Measurements from ENCODE around the gene NPPA.

NPPA gene

GRCh38 chr1:11848373-11848700 lies 754 bp upstream of the NPPA start:
- H3K36me3 ChIP-seq = peaks cover 20% of the 10 kb centered on the region
- no peak for TF ChIP-seq Cebpa-rat (IDR thresholded peaks at IDR 0.05)
- H3K9me3 ChIP-seq = no peaks in the 10 kb centered on the region
- peak overlapping the region; percentile 68; the same call in 1 of the 2 replicates for H3K27ac ChIP-seq
- H3K9ac ChIP-seq = no peak overlapping the region
- no peaks in the 10 kb centered on the region for H3K27me3 ChIP-seq
- peaks cover 99% of the 10 kb centered on the region for H3K4me1 ChIP-seq
- H4K20me1 ChIP-seq = peaks cover 19% of the 10 kb centered on the region
- no peak overlapping the region for H3K4me3 ChIP-seq
- peak overlapping the region; percentile 67 for H3K4me2 ChIP-seq

- Histone ChIP-seq H3K9me3 (no peaks in the 10 kb centered on the region), H3K27me3 (no peaks in the 10 kb centered on the region), H3K4me1 (peaks cover 99% of the 10 kb centered on the region), H3K4me2 (peak overlapping the region; percentile 56), H3K9ac (no peak overlapping the region), H3K36me3 (peaks cover 20% of the 10 kb centered on the region), H4K20me1 (peaks cover 32% of the 10 kb centered on the region), H3K27ac (no peak overlapping the region), H3K4me3 (no peak overlapping the region)
- no peak for TF ChIP-seq Cebpa-rat (IDR thresholded peaks at IDR 0.05)
These were observed 1.8 kb downstream of the NPPA start for GRCh38 chr1:11845641-11846335.

- H4K20me1 ChIP-seq = peaks cover 36% of the 10 kb centered on the region
- no peaks in the 10 kb centered on the region for H3K9me3 ChIP-seq
- peaks cover 52% of the 10 kb centered on the region for H3K36me3 ChIP-seq
- H3K27ac ChIP-seq = peak overlapping the region; percentile 65
- H3K9ac ChIP-seq = peak overlapping the region; percentile 17; the same call in 1 of the 2 replicates
- peak overlapping the region; percentile 86 for H3K4me2 ChIP-seq
- peaks cover 80% of the 10 kb centered on the region for H3K4me1 ChIP-seq
- TF ChIP-seq Cebpa-rat (IDR thresholded peaks at IDR 0.05) = no peak
- peak overlapping the region; percentile 35 for H3K4me3 ChIP-seq
- H3K27me3 ChIP-seq = no peaks in the 10 kb centered on the region
These were observed 5.2 kb downstream of the NPPA start for GRCh38 chr1:11842154-11843041.

- no peaks in the 10 kb centered on the region for H3K9me3 ChIP-seq
- H3K27ac ChIP-seq = peak overlapping the region; percentile 65
- peak overlapping the region; percentile 32 for H3K4me3 ChIP-seq
- H3K4me1 ChIP-seq = peaks cover 71% of the 10 kb centered on the region
- H3K9ac ChIP-seq = peak overlapping the region; percentile 55; the same call in 1 of the 2 replicates
- H3K36me3 ChIP-seq = peaks cover 61% of the 10 kb centered on the region
- no peak for TF ChIP-seq Cebpa-rat (IDR thresholded peaks at IDR 0.05)
- H3K27me3 ChIP-seq = no peaks in the 10 kb centered on the region
- peaks cover 31% of the 10 kb centered on the region for H4K20me1 ChIP-seq
- peak overlapping the region; percentile 86 for H3K4me2 ChIP-seq
These were observed 6.1 kb downstream of the NPPA start for GRCh38 chr1:11841245-11842153.

- peaks cover 57% of the 10 kb centered on the region for H3K4me1 ChIP-seq
- no peak for TF ChIP-seq Cebpa-rat (IDR thresholded peaks at IDR 0.05)
- peak overlapping the region; percentile 86; the same call in 1 of the 2 replicates for H3K4me2 ChIP-seq
- no peak overlapping the region for H3K4me3 ChIP-seq
- H3K36me3 ChIP-seq = peaks cover 73% of the 10 kb centered on the region
- H3K9ac ChIP-seq = peak overlapping the region; percentile 55; the same call in 1 of the 2 replicates
- peaks cover 30% of the 10 kb centered on the region for H4K20me1 ChIP-seq
- 0 out of 2 replicates have a peak overlapping the region, but pooled peaks have one; percentile 9 for H3K27ac ChIP-seq
- no peaks in the 10 kb centered on the region for H3K9me3 ChIP-seq
- H3K27me3 ChIP-seq = no peaks in the 10 kb centered on the region
These were observed 7.6 kb downstream of the NPPA start for GRCh38 chr1:11839727-11840705.

- Histone ChIP-seq H3K27ac (no peak overlapping the region), H3K36me3 (peaks cover 73% of the 10 kb centered on the region), H3K4me3 (no peak overlapping the region), H3K9ac (no peak overlapping the region), H4K20me1 (peaks cover 23% of the 10 kb centered on the region), H3K4me2 (no peak overlapping the region), H3K4me1 (peaks cover 43% of the 10 kb centered on the region), H3K27me3 (no peaks in the 10 kb centered on the region), H3K9me3 (no peaks in the 10 kb centered on the region)
- TF ChIP-seq Cebpa-rat (IDR thresholded peaks at IDR 0.05) = no peak
These were observed 9.0 kb downstream of the NPPA start for GRCh38 chr1:11838349-11839272.

DNA sequence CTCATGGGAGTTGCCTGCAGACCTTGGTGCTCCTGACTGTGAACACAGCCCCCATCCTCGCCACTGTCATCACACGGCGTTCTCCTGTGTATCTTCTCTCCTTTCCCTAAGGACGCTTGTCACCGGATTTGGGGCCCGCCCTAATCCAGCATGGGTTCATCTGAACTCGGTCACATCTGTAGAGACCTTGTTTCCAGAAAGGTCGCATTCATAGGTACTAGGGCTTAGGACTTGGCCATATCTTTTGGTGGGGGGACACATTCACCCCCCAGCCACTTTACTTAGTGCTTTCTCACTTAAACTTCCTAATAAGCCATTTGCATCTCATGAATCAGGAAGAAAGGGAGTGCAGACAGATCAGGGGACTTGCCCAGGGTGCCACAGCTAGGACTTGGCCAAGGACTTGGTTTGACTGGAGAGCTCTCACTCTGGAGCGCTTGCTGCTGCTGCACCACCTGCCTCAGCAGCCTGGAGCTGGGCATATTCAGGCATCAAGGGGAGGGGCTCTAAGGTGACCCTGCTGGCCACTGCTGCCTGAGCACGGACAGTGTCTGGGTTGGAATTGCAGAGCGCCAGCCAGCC lies 9.7 kb downstream of the NPPA start:
- Histone ChIP-seq H3K9ac (no peak overlapping the region), H4K20me1 (peaks cover 22% of the 10 kb centered on the region), H3K4me2 (no peak overlapping the region), H3K27me3 (no peaks in the 10 kb centered on the region), H3K4me1 (peaks cover 35% of the 10 kb centered on the region), H3K27ac (no peak overlapping the region), H3K36me3 (peaks cover 78% of the 10 kb centered on the region), H3K4me3 (no peak overlapping the region), H3K9me3 (no peaks in the 10 kb centered on the region)
- no peak for TF ChIP-seq Cebpa-rat (IDR thresholded peaks at IDR 0.05)
